IMR-90 (cell line): ENCODE measurements around the gene MRPL54. TPM values are rescaled to one million over a fixed set of nuclear protein-coding genes. Genes with fewer than 3 reads are reported as not detected.

Experiments
- ATAC-seq: fragments of 200-7000 bp; cut with Tn5 transposase; 2 replicates; pipeline ENCODE4 v1.9.1; 2020; ENCODE audit warnings: low read depth, mild to moderate bottlenecking, moderate library complexity
- BruUV-seq: library from RNA; stranded (reverse); fragments of 400-500 nt; replicated peaks from 2 replicates; lab custom pipeline; 2021; lab: Mats Ljungman, UMichigan
- CTCF ChIA-PET: fragments of 300-600 bp; formaldehyde crosslinking; extraction: SDS; loops from one replicate; lab custom pipeline; 2021; ENCODE audit warnings: antibody characterized with exemption; lab: Yijun Ruan, JAX
- POLR2A ChIA-PET: fragments of 300-600 bp; sonication (Branson Sonifier 250); formaldehyde crosslinking; loops from one replicate; lab custom pipeline; 2022; ENCODE audit warnings: antibody characterized with exemption; ENCODE audit not compliant: unreplicated experiment; lab: Charles Lee
- DNase-seq: peaks from one replicate; pipeline ENCODE4 v3.0.0; 2013
- H2AFZ ChIP-seq: replicated peaks from 2 replicates; pipeline ENCODE3; 2013; ENCODE audit warnings: low read length, mild to moderate bottlenecking; ENCODE audit not compliant: poor library complexity
- H2AK5ac ChIP-seq: 2 replicates; pipeline ENCODE4 v1.6.1; 2013; ENCODE audit warnings: low read depth, low read length, inconsistent platforms
- H2AK9ac ChIP-seq: replicated peaks from 2 replicates; pipeline ENCODE3; 2013; ENCODE audit warnings: mild to moderate bottlenecking, low read depth, low read length, moderate library complexity; ENCODE audit not compliant: poor library complexity
- H2BK120ac ChIP-seq: 2 replicates; pipeline ENCODE4 v1.6.1; 2013; ENCODE audit warnings: low read depth, low read length, inconsistent platforms
- H2BK15ac ChIP-seq: 3 replicates; pipeline ENCODE4 v1.6.1; 2013; ENCODE audit warnings: low read depth, low read length, inconsistent platforms
- H2BK20ac ChIP-seq: 2 replicates; pipeline ENCODE4 v1.6.1; 2013; ENCODE audit warnings: low read depth, mild to moderate bottlenecking, inconsistent platforms, low read length, moderate library complexity
- H2BK5ac ChIP-seq: 2 replicates; pipeline ENCODE4 v1.6.1; 2013; ENCODE audit warnings: mild to moderate bottlenecking, low read depth, low read length, inconsistent platforms; ENCODE audit not compliant: poor library complexity, severe bottlenecking
- H3K14ac ChIP-seq: replicated peaks from 2 replicates; pipeline ENCODE4 v1.6.1; 2013; ENCODE audit warnings: low read depth, low read length, inconsistent platforms
- H3K18ac ChIP-seq: 2 replicates; pipeline ENCODE4 v1.6.1; 2013; ENCODE audit warnings: low read depth, low read length, control low read depth
- H3K23ac ChIP-seq: 2 replicates; pipeline ENCODE4 v1.6.1; 2013; ENCODE audit warnings: low read depth, low read length, inconsistent platforms
- H3K27ac ChIP-seq: 2 replicates; pipeline ENCODE4 v1.5.1; 2013; ENCODE audit warnings: mild to moderate bottlenecking, control low read depth, low read length; ENCODE audit not compliant: insufficient read depth
- H3K27me3 ChIP-seq: 2 replicates; pipeline ENCODE4 v1.6.1; 2013; ENCODE audit warnings: low read length; ENCODE audit not compliant: control insufficient read depth, insufficient read depth
- H3K36me3 ChIP-seq: 2 replicates; pipeline ENCODE4 v1.6.1; 2013; ENCODE audit warnings: low read length, mixed read lengths; ENCODE audit not compliant: control insufficient read depth, insufficient read depth
- H3K4ac ChIP-seq: 2 replicates; pipeline ENCODE4 v1.6.1; 2013; ENCODE audit warnings: low read depth, low read length, inconsistent platforms
- H3K4me1 ChIP-seq: 2 replicates; pipeline ENCODE4 v1.6.1; 2013; ENCODE audit warnings: low read length, mixed read lengths; ENCODE audit not compliant: control insufficient read depth, insufficient read depth
- H3K4me2 ChIP-seq: 2 replicates; pipeline ENCODE4 v1.6.1; 2013; ENCODE audit warnings: low read depth, mild to moderate bottlenecking, control low read depth, low read length, moderate library complexity
- H3K4me3 ChIP-seq: 2 replicates; pipeline ENCODE4 v1.5.1; 2013; ENCODE audit warnings: low read depth, mild to moderate bottlenecking, control low read depth, low read length, moderate library complexity; ENCODE audit not compliant: insufficient read depth
- H3K56ac ChIP-seq: 2 replicates; pipeline ENCODE4 v1.6.1; 2013; ENCODE audit warnings: low read length, inconsistent platforms; ENCODE audit not compliant: insufficient read depth; ENCODE audit errors: extremely low read depth
- H3K79me1 ChIP-seq, 2 experiments: 2 replicates each; pipeline ENCODE4 v1.6.1; 2013; ENCODE audit warnings: low read length in 2 of 2, inconsistent platforms in 1 of 2, low read depth in 1 of 2
- H3K9ac ChIP-seq: 2 replicates; pipeline ENCODE4 v1.6.1; 2013; ENCODE audit warnings: low read depth, low read length, control low read depth
- H3K9me1 ChIP-seq: 2 replicates; pipeline ENCODE4 v1.6.1; 2013; ENCODE audit warnings: low read length, inconsistent platforms; ENCODE audit not compliant: insufficient read depth
- H3K9me3 ChIP-seq: 2 replicates; pipeline ENCODE4 v1.6.1; 2013; ENCODE audit warnings: low read length; ENCODE audit not compliant: control insufficient read depth, insufficient read depth
- H4K20me1 ChIP-seq: 2 replicates; pipeline ENCODE4 v1.6.1; 2013; ENCODE audit warnings: low read length, inconsistent platforms; ENCODE audit not compliant: insufficient read depth
- H4K5ac ChIP-seq: 2 replicates; pipeline ENCODE4 v1.6.1; 2013; ENCODE audit warnings: mild to moderate bottlenecking, low read depth, low read length, control low read depth
- H4K8ac ChIP-seq, 2 experiments: 2 replicates each; pipeline ENCODE4 v1.6.1; 2013; ENCODE audit warnings: low read depth in 2 of 2, low read length in 2 of 2, control low read depth in 1 of 2, inconsistent platforms in 1 of 2
- H4K91ac ChIP-seq: 2 replicates; pipeline ENCODE4 v1.6.1; 2013; ENCODE audit warnings: low read depth, low read length, inconsistent platforms; ENCODE audit not compliant: insufficient read depth
- CHD1 ChIP-seq: IDR thresholded peaks from 2 replicates; pipeline ENCODE4 v1.6.1; 2012; ENCODE audit warnings: low read depth, low read length, improper control_type of control experiment
- CTCF ChIP-seq: conservative IDR thresholded peaks from 2 replicates; pipeline ENCODE4 v1.5.1; 2012; ENCODE audit warnings: mild to moderate bottlenecking, low read depth, low read length, improper control_type of control experiment
- FOS ChIP-seq: fragments of 150-350 bp; IDR thresholded peaks from 2 replicates; pipeline ENCODE4 v1.6.1; 2016; ENCODE audit warnings: low read depth, low read length
- MAFK ChIP-seq: IDR thresholded peaks from 2 replicates; pipeline ENCODE4 v1.6.1; 2012; ENCODE audit warnings: low read depth, low read length, improper control_type of control experiment
- MAZ ChIP-seq: IDR thresholded peaks from 2 replicates; pipeline ENCODE4 v1.6.1; 2012; ENCODE audit warnings: low read depth, mild to moderate bottlenecking, low read length, improper control_type of control experiment, moderate library complexity, borderline replicate concordance
- NFE2L2 ChIP-seq: fragments of 150-350 bp; IDR thresholded peaks from 2 replicates; pipeline ENCODE4 v1.6.1; 2016; ENCODE audit warnings: low read depth, mild to moderate bottlenecking, low read length
- RAD21 ChIP-seq: IDR thresholded peaks from 2 replicates; pipeline ENCODE4 v1.6.1; 2012; ENCODE audit warnings: low read length, improper control_type of control experiment
- SMC3 ChIP-seq: fragments of 150-350 bp; IDR thresholded peaks from 2 replicates; pipeline ENCODE4 v1.6.1; 2016; ENCODE audit warnings: low read depth, mild to moderate bottlenecking, antibody characterized with exemption, low read length, moderate library complexity
- USF2 ChIP-seq: fragments of 150-350 bp; IDR thresholded peaks from 2 replicates; pipeline ENCODE4 v1.6.1; 2017; ENCODE audit warnings: mild to moderate bottlenecking, antibody characterized with exemption, low read length, low read depth
- WGBS, 2 experiments: methylation state at CpG; one replicate each; pipeline versions ENCODE4 v1.1.5 to v1.1.7; 2013; ENCODE audit warnings: missing lambda C conversion rate in 2 of 2; ENCODE audit not compliant: insufficient read length in 1 of 2; ENCODE audit errors: extremely low coverage in 2 of 2; 5-methylcytosine and 5-hydroxymethylcytosine counted together
- dilution Hi-C: fragments of 300-500 bp; cut with HindIII; formaldehyde crosslinking; loops from one replicate; pipeline ENCODE4 v1.14.3; 2018; ENCODE audit warnings: low sequenced_read_pairs; ENCODE audit not compliant: unreplicated experiment
- in situ Hi-C: fragments of 300-500 bp; cut with MboI; formaldehyde crosslinking; loops from 3 replicates; pipeline ENCODE4 v1.14.3; 2019; ENCODE audit warnings: low sequenced_read_pairs, inconsistent platforms, mixed read lengths
- intact Hi-C: fragments of 100-400 bp; cut with micrococcal nuclease; formaldehyde crosslinking; loops from 2 replicates; pipeline ENCODE4 v1.10.0; 2022
- polyA plus RNA-seq, 3 experiments: library from polyadenylated mRNA; depleted of rRNA; stranded (reverse); fragments of >200 nt; gene quantifications; 2 replicates each; pipeline ENCODE4 v1.2.3, GENCODE V29; 2012; ENCODE audit warnings: low replicate concordance in 1 of 3
- total RNA-seq: library from RNA; depleted of rRNA; stranded (reverse); fragments of >200 nt; gene quantifications from 2 replicates; pipeline ENCODE4 v1.2.3, GENCODE V29; 2012

MRPL54 gene
- total and polyA plus RNA-seq, 2 of the 4 experiments (the other 2 are of a cell fraction): 55.9 to 75.7 TPM

GRCh38 chr19:3814648-3815047, 52.2 kb downstream of the MRPL54 start:
- ChIA-PET CTCF (no interaction called here), POLR2A (no interaction called here)
- Histone ChIP-seq H3K18ac (no peak overlapping the region), H2BK120ac (no peak overlapping the region), H2BK5ac (no peak overlapping the region), H2BK20ac (no peak overlapping the region), H3K4me1 (no peaks in the 10 kb centered on the region), H3K56ac (no peak overlapping the region), H4K91ac (no peak overlapping the region), H4K5ac (no peak overlapping the region), H3K4me3 (no peak overlapping the region), H3K27ac (no peak overlapping the region), H4K8ac (no peak overlapping the region), H3K9ac (no peak overlapping the region), H3K79me1 (no peaks in the 10 kb centered on the region), H3K36me3 (no peaks in the 10 kb centered on the region), H2AK5ac (no peak overlapping the region), H2BK15ac (no peak overlapping the region), H3K4ac (no peak overlapping the region), H3K27me3 (peaks cover 10% of the 10 kb centered on the region), H3K23ac (no peak overlapping the region), H4K20me1 (no peaks in the 10 kb centered on the region), H3K14ac (no peak overlapping the region), H2AK9ac (no peak overlapping the region), H3K4me2 (no peak overlapping the region), H3K9me3 (no peaks in the 10 kb centered on the region), H3K9me1 (no peaks in the 10 kb centered on the region), H2AFZ (no peak overlapping the region)
- no peak for DNase-seq
- intact Hi-C loops: no loop called here
- no peak for ATAC-seq
- BruUV-seq: no TSS peak
- in situ Hi-C loops: no loop called here
- no peak for TF ChIP-seq CTCF
- no peak for TF ChIP-seq USF2
- no peak for TF ChIP-seq MAZ
- no peak for TF ChIP-seq NFE2L2
- TF ChIP-seq CHD1: no peak
- no peak for TF ChIP-seq RAD21
- TF ChIP-seq SMC3: no peak
- TF ChIP-seq FOS: no peak
- TF ChIP-seq MAFK: no peak
- WGBS, 2 experiments: 80% methylated on average over 1 of the region's 4 CpGs; no CpG with 5 or more reads in 1 of the 2 experiments
- dilution Hi-C loops: no loop called here
